Measurements from ENCODE around the gene FGD2.

Gene FGD2

DNA sequence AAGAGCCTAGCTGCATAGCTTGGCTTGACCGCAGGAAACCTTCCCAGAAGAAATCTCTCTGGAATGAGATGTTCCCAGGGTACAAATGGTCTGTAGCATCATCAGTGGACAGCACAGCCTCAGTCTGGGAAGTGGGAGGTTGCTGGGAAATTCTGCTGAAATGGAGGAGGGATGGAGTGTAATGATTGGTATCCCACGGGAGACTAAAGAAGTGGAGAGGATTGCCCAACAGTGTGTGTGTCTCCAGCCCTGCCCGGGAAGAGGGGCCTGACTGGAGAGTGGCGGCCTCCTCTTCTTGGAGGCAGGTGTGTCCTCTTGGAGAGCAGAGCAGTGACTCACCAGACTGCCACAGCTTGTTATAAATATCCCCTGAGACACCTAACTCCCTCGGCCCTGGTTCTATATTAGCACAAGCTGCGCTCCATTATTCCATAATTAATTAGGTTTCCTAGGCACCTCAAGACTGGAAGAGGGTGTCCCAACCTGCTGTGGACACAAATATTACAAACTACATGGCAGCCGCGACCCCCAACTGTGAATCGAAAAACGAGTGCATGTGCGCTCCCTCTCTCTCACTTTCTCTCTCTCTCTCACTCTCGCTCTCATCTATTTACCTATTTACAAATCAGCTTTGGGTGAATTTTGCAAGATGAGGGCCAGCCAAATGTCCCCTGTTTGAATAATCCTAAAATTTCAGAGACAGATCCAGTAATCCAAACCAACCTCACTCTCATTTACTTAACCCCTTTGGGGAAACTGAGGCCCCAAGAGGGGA, 68.8 kb downstream of the FGD2 start:
- Histone ChIP-seq H3K36me3 (no peaks in the 10 kb centered on the region), H3K9me3 (ENCODE audit: severe bottlenecking) (no peaks in the 10 kb centered on the region), H3K27me3 (ENCODE audit: insufficient read depth, low read depth, severe bottlenecking) (no peaks in the 10 kb centered on the region), H3K27ac (no peak overlapping the region), H3K4me3 (ENCODE audit: low read depth, low read length) (no peak overlapping the region)
- no peak for DNase-seq
- TF ChIP-seq, protein P1, sequence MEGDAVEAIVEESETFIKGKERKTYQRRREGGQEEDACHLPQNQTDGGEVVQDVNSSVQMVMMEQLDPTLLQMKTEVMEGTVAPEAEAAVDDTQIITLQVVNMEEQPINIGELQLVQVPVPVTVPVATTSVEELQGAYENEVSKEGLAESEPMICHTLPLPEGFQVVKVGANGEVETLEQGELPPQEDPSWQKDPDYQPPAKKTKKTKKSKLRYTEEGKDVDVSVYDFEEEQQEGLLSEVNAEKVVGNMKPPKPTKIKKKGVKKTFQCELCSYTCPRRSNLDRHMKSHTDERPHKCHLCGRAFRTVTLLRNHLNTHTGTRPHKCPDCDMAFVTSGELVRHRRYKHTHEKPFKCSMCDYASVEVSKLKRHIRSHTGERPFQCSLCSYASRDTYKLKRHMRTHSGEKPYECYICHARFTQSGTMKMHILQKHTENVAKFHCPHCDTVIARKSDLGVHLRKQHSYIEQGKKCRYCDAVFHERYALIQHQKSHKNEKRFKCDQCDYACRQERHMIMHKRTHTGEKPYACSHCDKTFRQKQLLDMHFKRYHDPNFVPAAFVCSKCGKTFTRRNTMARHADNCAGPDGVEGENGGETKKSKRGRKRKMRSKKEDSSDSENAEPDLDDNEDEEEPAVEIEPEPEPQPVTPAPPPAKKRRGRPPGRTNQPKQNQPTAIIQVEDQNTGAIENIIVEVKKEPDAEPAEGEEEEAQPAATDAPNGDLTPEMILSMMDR (IDR thresholded peaks at IDR 0.05; ENCODE audit: low read depth, low read length) = no peak

DNA sequence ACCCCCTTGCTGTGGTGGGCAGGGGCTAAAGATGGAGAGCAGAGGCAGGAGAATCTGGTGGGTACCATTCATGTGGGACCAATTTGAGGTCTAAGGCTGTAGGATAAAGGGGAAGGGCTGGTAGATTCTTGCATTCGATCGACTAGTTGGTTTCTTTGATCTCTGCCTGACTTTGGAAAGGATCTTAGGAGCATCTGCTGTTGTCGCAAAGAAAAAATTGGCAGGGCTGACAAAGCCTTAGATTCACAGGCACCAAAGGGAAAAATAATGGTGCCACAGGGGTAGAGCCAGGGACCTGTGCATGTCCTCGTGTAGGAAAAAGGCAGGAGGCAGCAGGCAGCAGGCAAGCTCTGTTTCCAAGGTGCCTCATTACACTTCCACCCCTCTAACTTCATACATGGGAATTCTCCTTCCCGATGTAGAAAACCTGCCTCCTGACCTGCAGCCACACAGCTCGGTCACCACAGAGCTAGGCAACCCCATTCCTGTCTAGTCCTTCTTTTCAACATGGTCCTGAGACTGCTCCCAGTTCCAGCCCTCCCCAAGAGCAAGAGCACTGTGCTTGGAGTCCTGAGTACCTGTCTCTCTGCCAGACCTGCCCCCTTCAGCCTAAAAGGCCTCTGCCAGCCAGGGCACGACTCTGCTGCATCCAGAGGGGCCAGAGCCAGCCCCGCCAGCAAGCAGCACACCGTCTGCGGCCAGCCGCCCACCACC, 71.9 kb downstream of the FGD2 start:
- no peak overlapping the region for H3K4me3 ChIP-seq (ENCODE audit: low read depth, low read length)
- no peaks in the 10 kb centered on the region for H3K27me3 ChIP-seq (ENCODE audit: insufficient read depth, low read depth, severe bottlenecking)
- no peaks in the 10 kb centered on the region for H3K36me3 ChIP-seq
- TF ChIP-seq, protein P1 (IDR thresholded peaks at IDR 0.05; ENCODE audit: low read depth, low read length) = no peak
- DNase-seq = no peak
- H3K27ac ChIP-seq = no peak overlapping the region
- H3K9me3 ChIP-seq (ENCODE audit: severe bottlenecking) = no peaks in the 10 kb centered on the region

DNA sequence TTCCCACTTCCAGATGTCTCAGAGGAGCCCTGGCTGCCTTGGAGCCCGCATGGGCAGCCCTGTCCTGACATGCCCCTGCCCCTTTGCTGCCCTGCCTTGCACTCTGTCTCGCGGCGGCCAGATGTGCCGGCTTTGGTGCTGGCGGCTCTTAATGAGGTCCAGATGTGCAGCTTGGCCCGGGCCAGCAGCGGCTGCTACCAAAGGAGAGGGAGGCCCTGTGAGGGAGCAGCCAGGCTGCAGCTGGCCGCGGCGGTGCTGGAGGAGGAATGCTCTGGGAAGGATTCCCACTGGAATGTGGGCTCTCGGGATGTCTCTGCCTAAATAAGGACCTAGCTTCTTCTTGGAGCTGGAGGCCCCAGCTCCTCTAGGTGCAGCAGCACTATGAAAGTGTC, 72.4 kb downstream of the FGD2 start:
- no peaks in the 10 kb centered on the region for H3K9me3 ChIP-seq (ENCODE audit: severe bottlenecking)
- TF ChIP-seq, protein P1 (IDR thresholded peaks at IDR 0.05; ENCODE audit: low read depth, low read length) = no peak
- H3K4me3 ChIP-seq (ENCODE audit: low read depth, low read length) = no peak overlapping the region
- no peaks in the 10 kb centered on the region for H3K36me3 ChIP-seq
- no peak for DNase-seq
- H3K27ac ChIP-seq = no peak overlapping the region
- no peaks in the 10 kb centered on the region for H3K27me3 ChIP-seq (ENCODE audit: insufficient read depth, low read depth, severe bottlenecking)
